ENCODE results near the gene ZNF679. TPM values are rescaled to one million over a fixed set of nuclear protein-coding genes. Genes with fewer than 3 reads are reported as not detected.
"Not testable (repeated sequence)": the region's sequence is repeated elsewhere in the genome, so short reads cannot be mapped to it uniquely, and the experiment has no call there.

ZNF679 gene
- not detected for total RNA-seq
- long read RNA-seq, donor 1 = 0 reads
- long read RNA-seq, donor 2 = 0 reads

- H3K4me1 ChIP-seq (ENCODE audit: low read depth); DNase-seq; H3K36me3 ChIP-seq (ENCODE audit: low read depth); H3K4me3 ChIP-seq; intact Hi-C loops (cut with DNase I, micrococcal nuclease); ATAC-seq: not testable (repeated sequence)
- H3K9me3 ChIP-seq = peaks cover 81% of the 10 kb centered on the region
Measured at GRCh38 chr7:64228174-64228573, at the start of gene ZNF679. Gene ZNF679, plus strand, starts transcription at chr7:64228474. Its CDS starts 20,644 bp downstream, at chr7:64249118.

- no peak overlapping the region for H3K4me3 ChIP-seq
- TF ChIP-seq CTCF (IDR thresholded peaks at IDR 0.05) = no peak
- ATAC-seq (no peak), DNase-seq (no peak)
- no peaks in the 10 kb centered on the region for H3K36me3 ChIP-seq (ENCODE audit: low read depth)
- no peaks in the 10 kb centered on the region for H3K4me1 ChIP-seq (ENCODE audit: low read depth)
- H3K9me3 ChIP-seq = peaks cover 60% of the 10 kb centered on the region
- intact Hi-C loops (cut with DNase I, micrococcal nuclease) = loop anchor here (10.0 kb wide), 2 partner anchors 434 to 444 kb away; no protein-coding TSS in a partner anchor
Measured at GRCh38 chr7:64180989-64181388, 47.3 kb upstream of the ZNF679 start.

- no peak for TF ChIP-seq CTCF (IDR thresholded peaks at IDR 0.05)
- no peak overlapping the region for H3K4me3 ChIP-seq
- ATAC-seq (no peak), DNase-seq (no peak)
- peaks cover 60% of the 10 kb centered on the region for H3K9me3 ChIP-seq
- intact Hi-C loops (cut with DNase I, micrococcal nuclease) = loop anchor here (10.0 kb wide), 2 partner anchors 433 to 443 kb away; no protein-coding TSS in a partner anchor
- H3K36me3 ChIP-seq (ENCODE audit: low read depth) = no peaks in the 10 kb centered on the region
- H3K4me1 ChIP-seq (ENCODE audit: low read depth) = no peaks in the 10 kb centered on the region
Measured at GRCh38 chr7:64181586-64181985, 46.7 kb upstream of the ZNF679 start.

GRCh38 chr7:64182036-64182790, 46.1 kb upstream of the ZNF679 start:
- intact Hi-C loops (cut with DNase I, micrococcal nuclease) = loop anchor here (10.0 kb wide), 2 partner anchors 433 to 443 kb away; no protein-coding TSS in a partner anchor
- no peak for TF ChIP-seq CTCF (IDR thresholded peaks at IDR 0.05)
- peaks cover 62% of the 10 kb centered on the region for H3K9me3 ChIP-seq
- no peaks in the 10 kb centered on the region for H3K36me3 ChIP-seq (ENCODE audit: low read depth)
- no peaks in the 10 kb centered on the region for H3K4me1 ChIP-seq (ENCODE audit: low read depth)
- ATAC-seq (no peak), DNase-seq (no peak)
- no peak overlapping the region for H3K4me3 ChIP-seq

GRCh38 chr7:64183126-64183742, 45.0 kb upstream of the ZNF679 start:
- DNase-seq = peak in 1 of 3 donors; percentile 12
- Histone ChIP-seq H3K4me1 (ENCODE audit: low read depth) (no peaks in the 10 kb centered on the region), H3K36me3 (ENCODE audit: low read depth) (no peaks in the 10 kb centered on the region), H3K9me3 (peaks cover 58% of the 10 kb centered on the region), H3K4me3 (no peak overlapping the region)
- no peak for ATAC-seq
- TF ChIP-seq CTCF (IDR thresholded peaks at IDR 0.05) = peak; percentile 14
- intact Hi-C loops (cut with DNase I, micrococcal nuclease) = loop anchor here (10.0 kb wide), 2 partner anchors 432 to 442 kb away; no protein-coding TSS in a partner anchor

- no peak for ATAC-seq
- peaks cover 55% of the 10 kb centered on the region for H3K9me3 ChIP-seq
Measured at GRCh38 chr7:64183827-64184372, 44.4 kb upstream of the ZNF679 start.

More at GRCh38 chr7:64183827-64184372, 44.4 kb upstream of the ZNF679 start:
- Histone ChIP-seq H3K4me3 (no peak overlapping the region), H3K4me1 (ENCODE audit: low read depth) (no peaks in the 10 kb centered on the region), H3K36me3 (ENCODE audit: low read depth) (no peaks in the 10 kb centered on the region)
- TF ChIP-seq CTCF (IDR thresholded peaks at IDR 0.05) = no peak
- intact Hi-C loops (cut with DNase I, micrococcal nuclease) = loop anchor here (10.0 kb wide), 2 partner anchors 431 to 441 kb away; no protein-coding TSS in a partner anchor
- no peak for DNase-seq

Data from mucosa of descending colon (tissue), 3 donors.